ENCODE results near the gene GLUD1. TPM values are rescaled to one million over a fixed set of nuclear protein-coding genes. Genes with fewer than 3 reads are reported as not detected.

GLUD1 gene
- total RNA-seq, 1 experiment from 2014 or later: 105 TPM

DNA sequence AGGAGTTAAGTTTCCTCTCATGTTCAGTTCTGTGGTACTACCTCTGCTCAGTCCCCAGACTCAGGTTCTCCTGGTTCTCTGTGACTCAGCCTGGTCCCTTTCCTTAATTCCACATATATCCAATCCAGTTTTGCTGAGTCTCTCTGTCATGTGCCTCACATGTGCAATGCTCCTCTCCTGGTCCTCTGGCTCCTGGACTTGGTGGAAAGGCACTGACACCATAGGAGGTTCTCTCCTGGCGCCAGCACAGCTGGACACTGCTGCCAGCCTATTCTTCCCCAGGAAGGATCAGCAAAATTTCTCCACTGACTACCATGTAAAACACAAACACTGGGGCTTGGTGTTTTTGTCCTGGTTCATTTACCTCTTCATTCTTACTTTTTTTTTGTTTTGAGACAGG, 27.8 kb downstream of the GLUD1 start:
- Histone ChIP-seq H3K79me2 (ENCODE audit: low read depth) (no peaks in the 10 kb centered on the region), H3K27me3 (ENCODE audit: insufficient read depth, low read depth) (no peaks in the 10 kb centered on the region), H3K4me1 (replicated peaks; ENCODE audit: insufficient read depth) (no peaks in the 10 kb centered on the region), H3K27ac (no peak overlapping the region), H4K20me1 (ENCODE audit: insufficient read depth) (no peaks in the 10 kb centered on the region), H3K9me2 (ENCODE audit: insufficient read depth) (no peaks in the 10 kb centered on the region), H2AFZ (no peak overlapping the region), H3K4me2 (no peak overlapping the region), H3K36me3 (ENCODE audit: low read depth) (peaks cover 11% of the 10 kb centered on the region; the same call in 1 of the 2 replicates), H3F3A (ENCODE audit: insufficient read depth, low read depth) (no peaks in the 10 kb centered on the region), H3K9me3 (ENCODE audit: insufficient read depth, low read depth) (no peaks in the 10 kb centered on the region), H3K4me3 (no peak overlapping the region)
- no peak for DNase-seq
- no TSS peak for BruUV-seq (replicated peaks)
- POLR2A ChIA-PET (ENCODE audit: unreplicated experiment): no interaction called here
- TF ChIP-seq, protein P1, sequence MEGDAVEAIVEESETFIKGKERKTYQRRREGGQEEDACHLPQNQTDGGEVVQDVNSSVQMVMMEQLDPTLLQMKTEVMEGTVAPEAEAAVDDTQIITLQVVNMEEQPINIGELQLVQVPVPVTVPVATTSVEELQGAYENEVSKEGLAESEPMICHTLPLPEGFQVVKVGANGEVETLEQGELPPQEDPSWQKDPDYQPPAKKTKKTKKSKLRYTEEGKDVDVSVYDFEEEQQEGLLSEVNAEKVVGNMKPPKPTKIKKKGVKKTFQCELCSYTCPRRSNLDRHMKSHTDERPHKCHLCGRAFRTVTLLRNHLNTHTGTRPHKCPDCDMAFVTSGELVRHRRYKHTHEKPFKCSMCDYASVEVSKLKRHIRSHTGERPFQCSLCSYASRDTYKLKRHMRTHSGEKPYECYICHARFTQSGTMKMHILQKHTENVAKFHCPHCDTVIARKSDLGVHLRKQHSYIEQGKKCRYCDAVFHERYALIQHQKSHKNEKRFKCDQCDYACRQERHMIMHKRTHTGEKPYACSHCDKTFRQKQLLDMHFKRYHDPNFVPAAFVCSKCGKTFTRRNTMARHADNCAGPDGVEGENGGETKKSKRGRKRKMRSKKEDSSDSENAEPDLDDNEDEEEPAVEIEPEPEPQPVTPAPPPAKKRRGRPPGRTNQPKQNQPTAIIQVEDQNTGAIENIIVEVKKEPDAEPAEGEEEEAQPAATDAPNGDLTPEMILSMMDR (conservative IDR thresholded peaks at IDR 0.05): no peak
- TF ChIP-seq EZH2 (IDR thresholded peaks at IDR 0.05; ENCODE audit: low read depth): no peak
- intact Hi-C loops (cut with micrococcal nuclease; ENCODE audit: unreplicated experiment): no loop called here
- CTCF ChIA-PET: no interaction called here

DNA sequence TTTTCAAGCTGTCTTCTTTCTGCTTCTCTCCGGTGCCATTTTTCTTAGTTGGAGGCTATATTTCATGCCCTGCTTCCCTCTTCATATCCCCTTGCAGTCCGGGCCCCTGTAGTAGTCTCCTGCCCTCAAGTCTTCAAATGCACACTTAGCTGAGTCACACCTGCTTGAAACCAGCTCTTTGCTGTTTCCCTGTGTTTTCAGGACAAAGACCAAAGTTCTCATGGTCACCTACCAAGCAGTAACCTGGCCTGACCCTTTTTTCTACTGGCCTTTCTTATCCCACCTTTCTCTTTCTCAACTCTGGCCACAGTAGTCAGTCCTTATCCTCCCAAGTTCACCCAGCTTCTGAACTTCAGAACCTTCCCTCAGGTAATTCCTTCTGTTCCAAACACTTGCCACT, 28.5 kb downstream of the GLUD1 start:
- H3K9me2 ChIP-seq (ENCODE audit: insufficient read depth): no peaks in the 10 kb centered on the region
- H3F3A ChIP-seq (ENCODE audit: insufficient read depth, low read depth): no peaks in the 10 kb centered on the region
- no peak overlapping the region for H3K4me3 ChIP-seq
- TF ChIP-seq EZH2 (IDR thresholded peaks at IDR 0.05; ENCODE audit: low read depth): no peak
- TF ChIP-seq, protein P1 (conservative IDR thresholded peaks at IDR 0.05): no peak
- BruUV-seq (replicated peaks): no TSS peak
- no peaks in the 10 kb centered on the region for H3K79me2 ChIP-seq (ENCODE audit: low read depth)
- ChIA-PET CTCF (no interaction called here), POLR2A (ENCODE audit: unreplicated experiment) (no interaction called here)
- H3K9me3 ChIP-seq (ENCODE audit: insufficient read depth, low read depth): no peaks in the 10 kb centered on the region
- no peaks in the 10 kb centered on the region for H4K20me1 ChIP-seq (ENCODE audit: insufficient read depth)
- peaks cover 11% of the 10 kb centered on the region; the same call in 1 of the 2 replicates for H3K36me3 ChIP-seq (ENCODE audit: low read depth)
- DNase-seq: no peak
- H3K27me3 ChIP-seq (ENCODE audit: insufficient read depth, low read depth): no peaks in the 10 kb centered on the region
- H3K4me2 ChIP-seq: no peak overlapping the region
- H3K27ac ChIP-seq: no peak overlapping the region
- no peaks in the 10 kb centered on the region for H3K4me1 ChIP-seq (replicated peaks; ENCODE audit: insufficient read depth)
- intact Hi-C loops (cut with micrococcal nuclease; ENCODE audit: unreplicated experiment): no loop called here
- no peak overlapping the region for H2AFZ ChIP-seq

DNA sequence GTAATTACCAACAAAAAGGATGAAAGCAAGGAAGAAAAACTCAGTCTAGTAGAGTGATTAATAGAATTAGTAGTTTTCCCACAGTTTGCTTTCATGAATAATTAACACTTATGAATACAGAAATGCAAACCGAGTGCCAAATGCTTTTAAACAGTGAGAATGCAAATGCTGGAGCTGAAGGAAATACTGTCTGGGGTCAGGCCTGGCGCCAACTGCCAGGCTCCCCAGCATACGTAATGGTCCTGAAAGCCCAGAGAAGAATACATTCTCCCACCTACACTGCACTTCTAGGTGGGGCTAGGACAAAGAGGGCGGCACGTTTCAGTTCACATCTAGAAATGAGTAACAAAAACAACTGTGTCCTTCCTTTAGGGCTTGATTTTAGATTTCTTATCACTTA, 30.0 kb downstream of the GLUD1 start:
- POLR2A ChIA-PET (ENCODE audit: unreplicated experiment): no interaction called here
- H3K4me1 ChIP-seq (replicated peaks; ENCODE audit: insufficient read depth): no peaks in the 10 kb centered on the region
- DNase-seq: no peak
- peaks cover 16% of the 10 kb centered on the region for H3K36me3 ChIP-seq (ENCODE audit: low read depth)
- no peak overlapping the region for H3K4me2 ChIP-seq
- no peak overlapping the region for H3K4me3 ChIP-seq
- H3K79me2 ChIP-seq (ENCODE audit: low read depth): no peaks in the 10 kb centered on the region
- TF ChIP-seq, protein P1 (conservative IDR thresholded peaks at IDR 0.05): no peak
- TF ChIP-seq EZH2 (IDR thresholded peaks at IDR 0.05; ENCODE audit: low read depth): no peak
- H3F3A ChIP-seq (ENCODE audit: insufficient read depth, low read depth): no peaks in the 10 kb centered on the region
- BruUV-seq (replicated peaks): no TSS peak
- H3K27ac ChIP-seq: no peak overlapping the region
- no peaks in the 10 kb centered on the region for H3K27me3 ChIP-seq (ENCODE audit: insufficient read depth, low read depth)
- H3K9me3 ChIP-seq (ENCODE audit: insufficient read depth, low read depth): no peaks in the 10 kb centered on the region
- CTCF ChIA-PET: no interaction called here
- intact Hi-C loops (cut with micrococcal nuclease; ENCODE audit: unreplicated experiment): no loop called here
- no peak overlapping the region for H2AFZ ChIP-seq
- H4K20me1 ChIP-seq (ENCODE audit: insufficient read depth): no peaks in the 10 kb centered on the region
- H3K9me2 ChIP-seq (ENCODE audit: insufficient read depth): no peaks in the 10 kb centered on the region

Measured in PC-9 (cell line).